K562 (cell line): ENCODE measurements around the gene CUL4B. TPM values are rescaled to one million over a fixed set of nuclear protein-coding genes. Genes with fewer than 3 reads are reported as not detected.

Experiments used
- ATAC-seq: fragments of 200-7000 bp; cut with Tn5 transposase; 3 replicates; pipeline ENCODE4 v1.9.1; 2020; ENCODE audit warnings: moderate library complexity
- BruUV-seq: library from RNA; stranded (reverse); fragments of 400-500 nt; replicated peaks from 2 replicates; lab custom pipeline; 2021; lab: Mats Ljungman, UMichigan
- CTCF ChIA-PET: fragments of 300-600 bp; formaldehyde crosslinking; extraction: SDS; loops from one replicate; lab custom pipeline; 2021; ENCODE audit warnings: low intra/inter-chr PET ratio; lab: Yijun Ruan, JAX
- POLR2A ChIA-PET: fragments of 300-600, 350-650 bp; sonication (Branson Sonifier 250); formaldehyde crosslinking; extraction: SDS; loops from one replicate; lab custom pipeline; 2021; ENCODE audit warnings: antibody characterized with exemption, inconsistent platforms; lab: Yijun Ruan, JAX
- DNase-seq, 4 experiments: peaks; one replicate each; pipeline versions ENCODE4 v3.0.0 to v3.0.0-alpha.2; 2011 to 2018; ENCODE audit warnings: low spot score in 3 of 4, mixed read lengths in 3 of 4; ENCODE audit errors: extremely low read depth in 1 of 4
- FAIRE-seq: peaks from 2 replicates; lab custom pipeline; 2011; peaks lifted over from hg19 to GRCh38; lab: Jason Lieb, UNC
- H2AFZ ChIP-seq: 2 replicates; pipeline ENCODE4 v1.6.0; 2011; ENCODE audit warnings: low read depth, low read length, control low read depth, inconsistent platforms
- H3K27ac ChIP-seq: fragments of 200-600 bp; 3 replicates; pipeline ENCODE4 v1.8.0; 2011; ENCODE audit warnings: low read depth, mild to moderate bottlenecking, control low read depth, inconsistent platforms, low read length, moderate library complexity, mixed read lengths; ENCODE audit errors: extremely low read depth
- H3K27me3 ChIP-seq, 2 experiments: fragments of 300-600 bp in 1 of 2; 2 replicates in 1 of 2; 3 replicates in 1 of 2; pipeline versions ENCODE4 v1.6.0 to v1.8.0; 2011; ENCODE audit warnings: inconsistent platforms in 2 of 2, low read length in 2 of 2, mild to moderate bottlenecking in 1 of 2, mixed read lengths in 1 of 2, moderate library complexity in 1 of 2; ENCODE audit not compliant: control insufficient read depth in 2 of 2, insufficient read depth in 2 of 2
- H3K36me3 ChIP-seq: fragments of 300-600 bp; 3 replicates; pipeline ENCODE4 v1.8.0; 2011; ENCODE audit warnings: mild to moderate bottlenecking, low read length, inconsistent platforms; ENCODE audit not compliant: control insufficient read depth, insufficient read depth
- H3K4me1 ChIP-seq, 2 experiments: fragments of 200-600 bp in 1 of 2; replicated peaks in 1 of 2; 2 replicates in 1 of 2; 3 replicates in 1 of 2; pipeline versions ENCODE4 v1.5.1 to v1.8.0; 2011; ENCODE audit warnings: inconsistent platforms in 2 of 2, low read length in 2 of 2, mild to moderate bottlenecking in 1 of 2, mixed read lengths in 1 of 2, moderate library complexity in 1 of 2; ENCODE audit not compliant: control insufficient read depth in 2 of 2, insufficient read depth in 2 of 2
- H3K4me2 ChIP-seq: 2 replicates; pipeline ENCODE4 v1.6.1; 2011; ENCODE audit warnings: low read length, control low read depth, inconsistent platforms, mixed read lengths; ENCODE audit not compliant: insufficient read depth
- H3K4me3 ChIP-seq: fragments of 200-600 bp; sonication (generic), shearing (Covaris generic); 2 replicates; pipeline ENCODE4 v1.5.1; 2016; ENCODE audit warnings: control low read depth, inconsistent platforms
- H3K79me2 ChIP-seq: fragments of 200-600 bp; 3 replicates; pipeline ENCODE4 v1.8.0; 2011; ENCODE audit warnings: low read length, inconsistent platforms; ENCODE audit not compliant: control insufficient read depth, insufficient read depth
- H3K9ac ChIP-seq, 2 experiments: 2 replicates each; pipeline versions ENCODE4 v1.6.0 to v1.6.1; 2011; ENCODE audit warnings: low read depth in 2 of 2, low read length in 2 of 2, control low read depth in 1 of 2, inconsistent platforms in 1 of 2, mild to moderate bottlenecking in 1 of 2, mixed read lengths in 1 of 2; ENCODE audit not compliant: insufficient read depth in 1 of 2
- H3K9me1 ChIP-seq: one replicate; pipeline ENCODE4 v1.6.0; 2011; ENCODE audit warnings: inconsistent platforms, mild to moderate bottlenecking, low read length, moderate library complexity; ENCODE audit not compliant: control insufficient read depth, insufficient read depth
- H3K9me3 ChIP-seq: replicated peaks from 2 replicates; pipeline ENCODE4 v1.5.1; 2011; ENCODE audit warnings: low read depth, low read length, inconsistent platforms; ENCODE audit not compliant: control insufficient read depth, insufficient read depth
- H4K20me1 ChIP-seq: replicated peaks from 2 replicates; pipeline ENCODE4 v1.6.1; 2011; ENCODE audit warnings: low read length, inconsistent platforms, mixed read lengths; ENCODE audit not compliant: control insufficient read depth, insufficient read depth
- C11orf30 ChIP-seq: fragments of 450-650 bp; IDR thresholded peaks from 2 replicates; pipeline ENCODE4 v1.6.1; 2016; ENCODE audit warnings: low read depth, mild to moderate bottlenecking
- FOXA1 ChIP-seq: fragments of 450-650 bp; IDR thresholded peaks from 2 replicates; pipeline ENCODE4 v1.6.1; 2016; ENCODE audit warnings: mild to moderate bottlenecking, borderline replicate concordance
- HDAC3 ChIP-seq: fragments of 450-650 bp; IDR thresholded peaks from 2 replicates; pipeline ENCODE4 v1.6.1; 2018; ENCODE audit warnings: borderline replicate concordance, mild to moderate bottlenecking, moderate library complexity; ENCODE audit not compliant: partially characterized antibody
- MAFF ChIP-seq: IDR thresholded peaks from 2 replicates; pipeline ENCODE4 v1.6.1; 2012; ENCODE audit warnings: low read length, improper control_type of control experiment
- MAFK ChIP-seq: IDR thresholded peaks from 2 replicates; pipeline ENCODE4 v1.6.1; 2011; ENCODE audit warnings: low read length, improper control_type of control experiment
- OTX1 ChIP-seq: fragments of 450-650 bp; formaldehyde crosslinking; IDR thresholded peaks from 2 replicates; pipeline ENCODE4 v1.4.0; 2022; ENCODE audit warnings: mild to moderate bottlenecking
- TOE1 ChIP-seq, 2 experiments: fragments of 450-650 bp in 1 of 2; sonication (generic) in 1 of 2; formaldehyde crosslinking in 1 of 2; IDR thresholded peaks; 2 replicates each; pipeline versions ENCODE4 v1.7.1 to v1.8.0; 2016 to 2022; ENCODE audit warnings: borderline replicate concordance in 2 of 2, mild to moderate bottlenecking in 2 of 2, antibody characterized with exemption in 1 of 2, inconsistent platforms in 1 of 2, low read depth in 1 of 2, missing genetic modification reagents in 1 of 2, moderate library complexity in 1 of 2
- ZBTB7A ChIP-seq: IDR thresholded peaks from 2 replicates; pipeline ENCODE4 v1.6.1; 2011; ENCODE audit warnings: low read depth, mild to moderate bottlenecking, low read length, moderate library complexity, borderline replicate concordance; ENCODE audit not compliant: control insufficient read depth
- ZNF407 ChIP-seq: fragments of 450-650 bp; IDR thresholded peaks from 2 replicates; pipeline ENCODE4 v1.6.1; 2016; ENCODE audit warnings: low read depth
- ZNF583 ChIP-seq: fragments of 250-450 bp; sonication (Bioruptor Pico); IDR thresholded peaks from 2 replicates; pipeline ENCODE4 v1.4.0; 2020
- ZNF76 ChIP-seq: fragments of 250-450 bp; sonication (Bioruptor Pico); IDR thresholded peaks from 2 replicates; pipeline ENCODE4 v1.4.0; 2020; ENCODE audit warnings: mild to moderate bottlenecking, moderate library complexity, borderline replicate concordance
- ZNF830 ChIP-seq: fragments of 250-450 bp; sonication (Bioruptor Pico); IDR thresholded peaks from 2 replicates; pipeline ENCODE4 v1.5.0; 2021; ENCODE audit warnings: mild to moderate bottlenecking
- WGBS: fragments of 100-300 bp; shearing (Covaris generic); methylation state at CpG from one replicate; pipeline ENCODE4 v1.1.6; 2016; ENCODE audit warnings: low coverage, mixed read lengths; ENCODE audit not compliant: insufficient coverage; ENCODE audit errors: missing lambda C conversion rate; 5-methylcytosine and 5-hydroxymethylcytosine counted together
- in situ Hi-C: fragments of 300-500 bp; cut with MboI; formaldehyde crosslinking; loops from 4 replicates; pipeline ENCODE4 v1.15.0; 2018; ENCODE audit warnings: inconsistent platforms, mixed read lengths
- intact Hi-C: fragments of 100-400 bp; cut with micrococcal nuclease; formaldehyde crosslinking; loops from 2 replicates; pipeline ENCODE4 v1.14.2; 2022
- polyA plus RNA-seq, 8 experiments: library from polyadenylated mRNA; depleted of rRNA in 4 of 8; stranded (reverse) in 5 of 8; unstranded in 3 of 8; fragments of >200 nt; fragmentation: Nextera tagmentation in 2 of 8; fragmentation: Illumina TruSeq in 1 of 8; extraction: Ambion mirVana in 2 of 8; extraction: Trizol in 1 of 8; gene quantifications; 2 replicates each; pipeline versions ENCODE4 v1.2.1 to v1.2.3, GENCODE V29; 2011 to 2014; ENCODE audit warnings: inconsistent platforms in 1 of 8, missing spikeins in 1 of 8
- total RNA-seq, 7 experiments: library from RNA; depleted of rRNA in 6 of 7; stranded (reverse); fragments of >200 nt in 6 of 7; fragmentation: Illumina TruSeq in 2 of 7; extraction: Trizol in 2 of 7; gene quantifications; 2 replicates each; pipeline versions ENCODE4 v1.2.1 to v1.2.3, GENCODE V29; 2011 to 2021; ENCODE audit warnings: low replicate concordance in 1 of 7

Gene CUL4B
- total and polyA plus RNA-seq, 9 of the 15 experiments (the other 6 are each of a cell fraction or from before 2014, with no cell fraction given), result 15.0 to 41.7 (median 37.5) TPM

GRCh38 chrX:120534413-120535205 lies 26.2 kb downstream of the CUL4B start:
- FAIRE-seq (no peak), ATAC-seq (no peak), DNase-seq (no peak)
- Histone ChIP-seq H3K27me3 (no peaks in the 10 kb centered on the region), H3K9ac (no peak overlapping the region), H3K4me2 (no peak overlapping the region), H3K79me2 (no peaks in the 10 kb centered on the region), H4K20me1 (no peaks in the 10 kb centered on the region), H2AFZ (no peak overlapping the region), H3K36me3 (peaks cover 91% of the 10 kb centered on the region; the same call in 2 of the 3 replicates), H3K9me3 (no peaks in the 10 kb centered on the region), H3K9me1 (no peaks in the 10 kb centered on the region), H3K4me1 (no peaks in the 10 kb centered on the region), H3K4me3 (no peak overlapping the region), H3K27ac (no peak overlapping the region)
- no TSS peak for BruUV-seq
- in situ Hi-C loops (no loop called here), intact Hi-C loops (no loop called here)
- CTCF ChIA-PET, result no interaction called here
- POLR2A ChIA-PET, result no interaction called here
- 91% methylated on average over 3 of the region's 3 CpGs for WGBS
- TF ChIP-seq C11orf30 (peak; percentile 77), MAFK (peak; percentile 88), MAFF (peak; percentile 82), OTX1 (CRISPR knock-in tag) (no peak), ZNF76 (CRISPR knock-in tag) (no peak), TOE1 (IDR thresholded peaks at IDR 0.05; ENCODE audit: borderline replicate concordance) (no peak), TOE1 (CRISPR knock-in tag; IDR thresholded peaks at IDR 0.05; ENCODE audit: borderline replicate concordance, low read depth) (no peak), ZBTB7A (no peak), ZNF583 (CRISPR knock-in tag) (no peak), ZNF830 (CRISPR knock-in tag) (no peak), HDAC3 (no peak), FOXA1 (no peak), ZNF407 (no peak)
